ENCODE data around the gene HDAC5.

HDAC5 gene

GRCh38 chr17:44159519-44160210 is 36.2 kb upstream of the HDAC5 start:
- Histone ChIP-seq H3K36me3 (ENCODE audit: insufficient read depth, low read length) (peaks cover 36% of the 10 kb centered on the region; the same call in 1 of the 2 replicates), H2AFZ (ENCODE audit: low read length) (no peak overlapping the region), H3K9me3 (ENCODE audit: insufficient read depth, low read depth, low read length) (no peaks in the 10 kb centered on the region), H3K4me2 (ENCODE audit: low read depth, low read length, poor library complexity, severe bottlenecking) (no peak overlapping the region), H3K27me3 (ENCODE audit: insufficient read depth, low read length, poor library complexity, severe bottlenecking) (no peaks in the 10 kb centered on the region), H3K79me2 (ENCODE audit: insufficient read depth, low read length) (no peaks in the 10 kb centered on the region), H3K9ac (ENCODE audit: low read depth, low read length, poor library complexity, severe bottlenecking) (no peak overlapping the region), H3K4me3 (ENCODE audit: low read length, poor library complexity, severe bottlenecking) (no peak overlapping the region), H4K20me1 (ENCODE audit: insufficient read depth, low read length, poor library complexity, severe bottlenecking) (no peaks in the 10 kb centered on the region), H3K9me2 (replicated peaks; ENCODE audit: low read depth, low read length) (no peaks in the 10 kb centered on the region), H3K4me1 (ENCODE audit: insufficient read depth, low read length, poor library complexity, severe bottlenecking) (no peaks in the 10 kb centered on the region), H3F3A (ENCODE audit: low read depth) (no peaks in the 10 kb centered on the region)
- TF ChIP-seq EZH2phosphoT487 (IDR thresholded peaks at IDR 0.05; ENCODE audit: borderline replicate concordance), result no peak
- TF ChIP-seq CTCF (conservative IDR thresholded peaks at IDR 0.05; ENCODE audit: low read length), result no peak

- peaks cover 48% of the 10 kb centered on the region; the same call in 1 of the 2 replicates for H3K36me3 ChIP-seq (ENCODE audit: insufficient read depth, low read length)
- TF ChIP-seq CTCF (conservative IDR thresholded peaks at IDR 0.05; ENCODE audit: low read length) (no peak), EZH2phosphoT487 (IDR thresholded peaks at IDR 0.05; ENCODE audit: borderline replicate concordance) (no peak)
- no peaks in the 10 kb centered on the region for H3F3A ChIP-seq (ENCODE audit: low read depth)
- no peak overlapping the region for H3K4me2 ChIP-seq (ENCODE audit: low read depth, low read length, poor library complexity, severe bottlenecking)
- H3K9me2 ChIP-seq (replicated peaks; ENCODE audit: low read depth, low read length), result no peaks in the 10 kb centered on the region
- H3K4me1 ChIP-seq (ENCODE audit: insufficient read depth, low read length, poor library complexity, severe bottlenecking), result peaks cover 10% of the 10 kb centered on the region
- no peak overlapping the region for H3K4me3 ChIP-seq (ENCODE audit: low read length, poor library complexity, severe bottlenecking)
- H3K9ac ChIP-seq (ENCODE audit: low read depth, low read length, poor library complexity, severe bottlenecking), result no peak overlapping the region
- no peak overlapping the region for H2AFZ ChIP-seq (ENCODE audit: low read length)
- no peaks in the 10 kb centered on the region for H4K20me1 ChIP-seq (ENCODE audit: insufficient read depth, low read length, poor library complexity, severe bottlenecking)
- H3K9me3 ChIP-seq (ENCODE audit: insufficient read depth, low read depth, low read length), result no peaks in the 10 kb centered on the region
- H3K27me3 ChIP-seq (ENCODE audit: insufficient read depth, low read length, poor library complexity, severe bottlenecking), result no peaks in the 10 kb centered on the region
- peaks cover 25% of the 10 kb centered on the region for H3K79me2 ChIP-seq (ENCODE audit: insufficient read depth, low read length)
These were observed 32.0 kb upstream of the HDAC5 start for GRCh38 chr17:44155488-44155887.

GRCh38 chr17:44152875-44153274 is 29.4 kb upstream of the HDAC5 start:
- peaks cover 46% of the 10 kb centered on the region; the same call in 1 of the 2 replicates for H3K36me3 ChIP-seq (ENCODE audit: insufficient read depth, low read length)

More at GRCh38 chr17:44152875-44153274, 29.4 kb upstream of the HDAC5 start:
- no peak overlapping the region for H2AFZ ChIP-seq (ENCODE audit: low read length)
- peaks cover 43% of the 10 kb centered on the region for H3K79me2 ChIP-seq (ENCODE audit: insufficient read depth, low read length)
- TF ChIP-seq CTCF (conservative IDR thresholded peaks at IDR 0.05; ENCODE audit: low read length) (no peak), EZH2phosphoT487 (IDR thresholded peaks at IDR 0.05; ENCODE audit: borderline replicate concordance) (no peak)
- H3K4me1 ChIP-seq (ENCODE audit: insufficient read depth, low read length, poor library complexity, severe bottlenecking), result peaks cover 21% of the 10 kb centered on the region
- H3K9ac ChIP-seq (ENCODE audit: low read depth, low read length, poor library complexity, severe bottlenecking), result peak overlapping the region; percentile 58
- H3K4me3 ChIP-seq (ENCODE audit: low read length, poor library complexity, severe bottlenecking), result no peak overlapping the region
- no peak overlapping the region for H3K4me2 ChIP-seq (ENCODE audit: low read depth, low read length, poor library complexity, severe bottlenecking)
- H3K9me2 ChIP-seq (replicated peaks; ENCODE audit: low read depth, low read length), result no peaks in the 10 kb centered on the region
- H3K9me3 ChIP-seq (ENCODE audit: insufficient read depth, low read depth, low read length), result no peaks in the 10 kb centered on the region
- H3F3A ChIP-seq (ENCODE audit: low read depth), result no peaks in the 10 kb centered on the region
- peaks cover 4% of the 10 kb centered on the region for H4K20me1 ChIP-seq (ENCODE audit: insufficient read depth, low read length, poor library complexity, severe bottlenecking)
- H3K27me3 ChIP-seq (ENCODE audit: insufficient read depth, low read length, poor library complexity, severe bottlenecking), result no peaks in the 10 kb centered on the region

Data from Loucy (cell line).